Activated CD8-positive, alpha-beta memory T cell treated with anti-CD3 and anti-CD28 coated beads, Interleukin-2, amount 50 U/mL, for 4 hours (primary cell): Measurements from ENCODE around the gene SEMA6B.

Experiments
- DNase-seq: peaks from one replicate; pipeline ENCODE4 v3.0.0-alpha.2; 2020

Gene SEMA6B

DNA sequence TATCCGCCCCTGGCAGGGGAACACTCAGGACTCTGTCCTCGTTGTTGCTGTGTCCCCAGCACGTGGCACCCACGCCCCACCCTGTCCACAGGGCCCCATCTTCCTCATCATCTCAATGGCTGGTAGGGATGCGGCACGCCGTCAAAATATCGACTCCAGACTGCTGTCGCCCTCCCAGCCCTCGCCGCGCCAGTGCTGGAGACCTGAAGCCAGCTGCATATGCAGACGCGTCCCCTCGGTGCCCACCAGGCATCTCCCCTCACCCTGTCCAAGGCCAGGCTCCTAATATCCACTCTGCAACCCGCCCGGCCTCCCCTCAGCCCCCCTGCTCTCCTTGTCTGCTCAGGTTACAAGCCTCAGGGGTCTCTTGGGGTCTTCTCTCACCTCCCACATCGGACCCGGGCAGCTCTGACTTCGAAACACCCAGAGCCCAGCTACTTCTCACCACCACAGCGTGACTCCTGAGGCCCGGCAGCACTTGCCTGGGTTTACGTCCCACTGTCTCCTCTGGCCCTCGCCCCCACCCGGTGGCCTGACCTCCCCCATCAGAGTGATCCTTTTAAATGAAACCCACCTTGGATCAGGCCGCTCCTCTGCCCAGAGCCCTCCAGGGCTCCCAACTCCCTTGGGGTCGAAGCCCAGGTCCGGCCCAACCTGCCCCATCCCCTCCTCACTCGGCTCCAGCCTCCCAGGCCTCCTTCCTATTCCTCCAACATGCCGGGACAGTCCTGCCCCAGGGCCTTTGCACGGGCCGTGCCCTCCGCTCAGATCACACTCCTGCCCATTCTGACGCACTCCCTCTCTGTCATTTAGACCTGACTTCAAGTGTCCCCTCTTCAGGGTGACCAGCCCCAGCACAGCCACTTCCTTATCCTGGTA lies 53.7 kb downstream of the SEMA6B start:
- DNase-seq: no peak

DNA sequence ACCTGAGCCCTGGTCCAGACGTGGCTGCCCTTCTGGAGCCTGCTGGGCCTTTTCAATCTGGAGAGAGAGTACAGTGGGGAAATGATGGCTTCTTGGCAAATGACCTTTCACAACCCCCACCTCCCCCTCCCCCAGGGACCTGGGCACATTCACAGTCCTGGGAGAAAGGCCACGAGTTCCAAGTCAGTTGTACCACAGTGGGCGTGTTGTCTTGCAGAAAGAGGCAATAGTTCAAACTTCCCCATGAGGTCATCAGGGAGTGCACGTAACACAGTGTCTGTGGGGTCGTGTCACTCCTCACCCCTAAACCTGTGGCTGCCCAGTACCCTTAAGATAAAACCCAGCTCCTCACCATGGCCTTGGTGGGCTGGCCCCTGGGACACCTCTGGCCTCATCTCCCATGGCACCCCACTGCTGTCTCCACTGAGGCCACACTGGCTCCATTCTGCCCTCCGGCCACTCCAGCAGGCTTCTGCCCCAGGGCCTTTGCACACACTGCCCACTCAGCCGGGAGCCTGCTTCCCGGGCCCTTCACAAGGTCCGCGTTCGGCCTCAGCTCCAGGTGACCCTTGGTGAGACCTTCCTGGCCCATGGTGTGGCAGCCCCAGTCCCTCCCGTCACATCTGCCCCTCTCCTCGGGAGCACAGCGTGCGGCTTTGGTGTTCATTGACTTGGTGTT lies 54.5 kb downstream of the SEMA6B start:
- DNase-seq: no peak

DNA sequence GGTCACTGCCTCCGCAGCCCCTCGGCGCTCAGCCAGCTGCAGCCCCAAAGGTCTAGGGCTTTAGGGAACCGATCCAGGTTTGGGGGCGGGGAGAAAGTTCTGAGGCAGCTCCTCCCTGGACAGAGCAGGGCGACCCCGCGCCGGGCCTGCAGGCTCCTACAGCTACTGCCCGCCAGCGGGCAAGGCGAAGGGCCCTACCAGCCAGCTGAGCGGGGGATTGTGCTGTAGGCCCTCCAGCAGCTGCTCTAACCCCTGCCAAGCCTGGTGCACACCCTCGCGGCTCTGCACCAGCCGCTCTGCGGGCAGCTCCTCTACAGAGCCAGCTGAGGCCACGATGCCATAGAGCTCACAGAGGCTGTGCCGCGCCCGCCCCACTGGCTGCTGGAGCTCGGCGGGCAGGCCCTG lies 55.2 kb downstream of the SEMA6B start:
- DNase-seq: no peak

DNA sequence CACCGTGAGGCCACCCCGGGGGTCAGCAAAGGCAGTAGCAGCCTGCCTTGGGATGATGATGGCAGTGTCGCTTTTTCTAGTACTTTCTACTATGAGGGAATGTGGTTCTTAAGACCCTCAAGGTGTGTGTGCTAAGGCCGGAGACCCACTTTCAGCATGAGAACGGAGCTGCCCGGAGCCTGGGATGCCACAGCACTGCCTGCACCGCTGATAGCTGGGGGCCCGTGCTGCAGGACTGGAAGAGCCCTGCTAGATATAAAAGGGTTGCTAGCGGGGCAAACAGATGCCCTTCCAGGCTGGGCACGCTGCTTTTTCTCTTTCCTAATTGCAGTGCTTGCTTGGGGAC lies 55.7 kb downstream of the SEMA6B start:
- no peak for DNase-seq

DNA sequence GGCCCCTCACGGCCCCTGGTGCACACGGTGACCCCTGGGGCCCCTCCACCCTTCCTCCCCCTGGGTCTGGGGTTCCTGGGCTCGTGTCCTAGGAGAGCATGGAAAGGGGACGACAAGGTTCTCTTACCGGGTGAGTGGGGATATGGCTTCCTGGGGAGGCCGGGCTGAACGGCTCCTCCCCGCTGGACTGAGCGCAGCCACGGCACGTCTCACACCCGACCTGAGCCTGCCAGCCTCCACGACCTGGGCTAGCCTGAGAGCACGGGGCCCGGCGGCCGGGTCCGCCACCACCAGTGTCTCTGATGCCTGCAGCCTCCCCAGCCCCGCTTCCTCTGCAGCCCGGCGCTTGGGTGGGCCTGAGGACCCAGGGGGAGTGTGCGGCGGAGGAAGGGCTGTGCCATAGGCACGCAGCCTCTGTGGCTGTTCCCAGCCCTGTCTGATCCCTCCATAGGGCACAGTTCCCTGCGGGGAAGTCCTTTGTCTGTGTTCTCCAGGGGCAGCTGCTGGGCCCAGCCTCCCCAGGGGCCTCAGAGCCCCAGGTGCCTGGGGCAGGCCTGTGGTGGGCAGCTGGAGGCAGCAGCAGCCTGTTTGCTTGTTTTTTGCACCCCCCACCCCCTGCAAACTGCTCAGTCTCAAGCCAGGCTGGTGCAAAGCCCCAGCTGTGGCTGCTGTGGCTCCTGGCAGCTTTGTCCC lies 56.2 kb downstream of the SEMA6B start:
- no peak for DNase-seq

DNA sequence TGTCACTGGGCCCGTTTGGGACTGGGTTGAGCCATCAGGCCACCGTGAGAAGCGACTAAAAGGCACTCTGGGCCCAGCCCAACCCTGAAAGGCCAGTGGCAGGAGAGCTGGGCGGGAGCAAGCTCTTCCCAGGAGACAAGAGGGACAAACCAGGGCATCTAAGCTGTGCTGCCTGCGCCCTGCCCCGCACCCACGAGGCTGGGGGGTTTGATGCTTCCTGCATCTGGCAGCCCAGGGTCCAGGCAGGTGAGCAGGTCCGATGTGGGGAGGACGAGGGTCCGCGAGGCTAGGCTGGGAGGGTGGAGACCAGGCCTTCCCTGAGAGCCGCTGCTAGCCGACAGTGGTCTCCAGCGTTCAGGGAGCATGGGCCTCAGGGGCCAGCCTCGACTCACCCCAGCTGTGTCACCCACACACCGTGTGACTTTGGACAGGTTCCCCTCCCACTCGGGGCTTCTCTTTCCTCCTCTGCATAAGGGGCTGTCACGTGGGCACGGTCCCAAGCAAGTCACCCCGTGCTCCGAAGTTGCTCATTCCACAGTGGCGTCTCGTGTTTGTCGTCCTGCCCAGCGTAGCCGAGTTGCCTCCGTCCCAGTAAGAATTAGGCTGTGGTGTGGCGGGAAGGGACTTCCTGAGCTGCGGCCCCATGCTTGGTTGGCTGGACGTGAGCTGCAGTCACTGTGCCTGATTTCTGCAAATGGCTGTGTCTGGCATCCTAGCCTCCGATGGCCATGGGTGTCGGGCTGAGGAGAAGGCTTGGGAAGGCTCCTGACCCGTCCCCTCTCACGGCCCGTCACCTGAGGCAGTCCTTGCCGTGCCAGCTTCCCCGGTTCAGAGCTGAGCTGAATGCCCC lies 57.0 kb downstream of the SEMA6B start:
- DNase-seq: no peak

DNA sequence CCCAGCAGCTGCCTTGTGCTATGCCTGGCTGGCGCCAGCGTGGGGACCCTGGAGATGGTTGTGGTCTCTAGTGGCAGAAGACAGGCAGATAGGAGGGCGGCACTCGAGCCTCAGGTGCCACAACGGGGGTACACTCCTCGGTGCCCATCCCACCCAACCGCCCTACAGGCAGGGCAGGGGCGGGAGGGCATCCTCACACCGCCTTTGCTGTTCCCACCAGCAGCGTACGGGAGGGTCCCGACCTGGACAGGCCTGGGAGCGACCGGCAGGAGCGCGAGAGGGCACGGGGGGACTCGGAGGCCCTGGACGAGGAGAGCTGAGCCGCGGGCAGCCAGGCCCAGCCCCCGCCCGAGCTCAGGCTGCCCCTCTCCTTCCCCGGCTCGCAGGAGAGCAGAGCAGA lies 57.8 kb downstream of the SEMA6B start:
- no peak for DNase-seq

DNA sequence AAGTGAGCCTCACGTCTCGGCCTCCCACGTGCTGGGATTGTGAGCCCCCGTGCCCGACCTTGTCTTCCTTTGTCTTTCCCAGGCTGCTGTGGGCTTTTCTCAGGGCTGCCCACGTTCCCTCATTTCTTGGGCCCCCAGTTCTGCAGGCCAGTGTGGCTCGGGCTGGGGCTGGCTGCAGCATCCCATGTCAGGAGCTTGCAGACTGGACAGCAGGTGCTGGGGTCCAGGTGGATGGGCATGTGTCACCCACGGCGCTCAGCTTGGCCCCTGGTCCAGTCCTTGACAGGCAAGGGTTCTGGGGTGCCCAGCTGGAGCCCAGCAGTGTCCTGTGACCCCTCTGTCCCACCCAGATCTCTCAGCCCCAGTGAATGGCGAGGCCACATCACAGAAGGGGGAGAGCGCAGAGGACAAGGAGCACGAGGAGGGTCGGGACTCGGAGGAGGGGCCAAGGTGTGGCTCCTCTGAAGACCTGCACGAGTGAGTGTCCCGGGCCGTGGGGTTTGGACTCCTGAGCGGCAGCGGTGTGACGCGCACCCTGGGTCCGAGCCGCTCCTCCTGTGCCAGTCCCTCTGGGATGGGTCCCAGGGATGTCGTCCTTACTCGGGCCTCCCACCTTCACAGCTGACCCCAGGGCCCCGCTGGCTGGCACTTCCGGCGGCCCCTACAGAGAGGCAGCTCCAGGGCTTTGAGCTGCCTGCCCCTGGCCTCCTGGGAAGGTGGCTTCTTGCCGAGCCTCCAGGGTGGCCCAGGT lies 58.5 kb downstream of the SEMA6B start:
- DNase-seq: no peak

DNA sequence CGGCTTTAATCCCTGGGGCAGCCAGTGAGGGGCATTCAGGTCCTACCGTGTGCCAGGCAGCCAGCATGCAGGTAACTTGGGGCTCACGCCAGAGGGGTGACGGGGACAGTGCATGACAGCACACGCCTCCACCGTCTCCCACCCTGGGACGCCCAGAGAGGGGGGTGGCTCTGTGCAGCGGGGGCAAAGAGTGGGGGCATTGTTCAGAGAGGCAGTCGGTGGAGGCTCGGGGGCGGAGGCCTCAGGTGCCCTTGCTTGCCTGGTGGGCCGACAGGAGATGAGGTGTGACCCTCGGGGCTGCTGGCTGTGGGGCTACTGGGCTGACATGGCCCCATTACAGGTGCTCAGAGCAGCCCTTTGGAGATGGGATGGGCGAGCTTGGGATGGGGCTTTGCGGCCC lies 59.6 kb downstream of the SEMA6B start:
- no peak for DNase-seq

DNA sequence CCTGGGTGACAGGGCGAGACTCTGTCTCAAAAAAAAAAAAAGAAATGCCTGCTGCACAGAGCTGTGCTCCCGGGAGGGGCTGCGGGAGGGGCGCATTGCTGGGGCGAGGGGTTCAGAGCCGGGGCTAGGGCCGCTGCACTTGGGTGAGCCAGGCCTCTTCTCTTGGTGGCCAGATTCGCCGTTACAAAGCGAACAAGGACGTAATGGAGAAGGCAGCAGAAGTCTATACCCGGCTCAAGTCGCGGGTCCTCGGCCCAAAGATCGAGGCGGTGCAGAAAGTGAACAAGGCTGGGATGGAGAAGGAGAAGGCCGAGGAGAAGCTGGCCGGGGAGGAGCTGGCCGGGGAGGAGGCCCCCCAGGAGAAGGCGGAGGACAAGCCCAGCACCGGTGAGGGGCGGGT lies 60.2 kb downstream of the SEMA6B start:
- no peak for DNase-seq

DNA sequence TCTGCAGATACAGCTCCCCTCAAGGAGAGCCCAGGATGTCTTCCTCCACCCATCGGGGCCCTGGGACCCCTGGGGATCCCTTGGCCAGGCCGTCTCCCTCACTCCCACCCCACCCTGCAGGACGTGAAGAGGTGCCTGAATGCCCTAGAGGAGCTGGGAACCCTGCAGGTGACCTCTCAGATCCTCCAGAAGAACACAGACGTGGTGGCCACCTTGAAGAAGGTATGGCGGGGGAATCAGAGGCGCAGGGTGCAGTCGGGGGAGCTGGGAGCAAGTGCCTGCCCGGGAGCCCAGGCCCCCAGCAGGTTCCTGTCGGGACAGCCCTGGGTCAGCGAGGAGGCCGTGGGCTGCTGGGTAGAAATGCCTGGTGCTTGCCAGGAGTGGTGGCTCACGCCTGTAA lies 60.8 kb downstream of the SEMA6B start:
- no peak for DNase-seq

DNA sequence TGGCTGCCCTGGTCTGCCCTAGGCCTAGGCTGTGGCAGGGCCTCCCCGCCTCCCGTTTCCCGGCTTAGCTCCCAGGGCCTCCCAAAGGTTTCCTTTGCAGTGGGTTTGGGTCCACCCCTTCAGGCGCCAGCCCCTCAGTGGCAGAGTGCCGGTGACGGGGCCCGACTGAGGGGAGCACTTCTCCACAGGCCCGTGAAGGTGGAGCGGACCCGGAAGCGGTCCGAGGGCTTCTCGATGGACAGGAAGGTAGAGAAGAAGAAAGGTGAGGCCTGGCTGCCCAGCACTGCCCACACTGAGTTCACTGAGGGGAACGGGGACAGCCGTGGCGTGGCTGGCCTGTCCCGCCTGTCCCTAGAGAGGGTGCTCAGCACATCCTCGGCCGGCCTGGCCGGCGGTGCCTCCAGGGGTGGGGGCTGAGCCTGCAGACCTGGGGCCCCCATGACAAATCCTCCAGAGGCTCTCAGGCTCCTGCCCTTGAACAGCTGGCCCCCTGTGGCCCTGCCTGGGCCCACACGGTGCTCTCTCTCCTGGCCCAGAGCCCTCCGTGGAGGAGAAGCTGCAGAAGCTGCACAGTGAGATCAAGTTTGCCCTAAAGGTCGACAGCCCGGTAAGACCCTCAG lies 61.6 kb downstream of the SEMA6B start:
- DNase-seq: no peak

DNA sequence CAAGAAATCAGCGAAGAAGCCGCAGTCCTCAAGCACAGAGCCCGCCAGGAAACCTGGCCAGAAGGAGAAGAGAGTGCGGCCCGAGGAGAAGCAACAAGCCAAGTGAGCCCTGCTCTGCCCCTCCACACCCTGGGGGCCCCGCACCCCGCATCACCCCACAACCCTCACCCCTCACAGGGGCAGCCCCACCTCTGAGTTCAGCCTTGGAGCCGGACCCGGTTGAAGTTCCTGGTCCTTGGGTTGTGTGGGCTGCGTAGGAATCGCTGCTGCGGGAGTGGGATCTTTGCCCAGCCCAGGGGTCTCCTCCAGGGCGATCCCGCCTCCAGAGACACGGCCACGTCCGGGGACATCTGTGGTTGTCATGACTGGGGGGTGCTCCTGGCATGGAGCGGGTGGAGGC lies 63.2 kb downstream of the SEMA6B start:
- no peak for DNase-seq

DNA sequence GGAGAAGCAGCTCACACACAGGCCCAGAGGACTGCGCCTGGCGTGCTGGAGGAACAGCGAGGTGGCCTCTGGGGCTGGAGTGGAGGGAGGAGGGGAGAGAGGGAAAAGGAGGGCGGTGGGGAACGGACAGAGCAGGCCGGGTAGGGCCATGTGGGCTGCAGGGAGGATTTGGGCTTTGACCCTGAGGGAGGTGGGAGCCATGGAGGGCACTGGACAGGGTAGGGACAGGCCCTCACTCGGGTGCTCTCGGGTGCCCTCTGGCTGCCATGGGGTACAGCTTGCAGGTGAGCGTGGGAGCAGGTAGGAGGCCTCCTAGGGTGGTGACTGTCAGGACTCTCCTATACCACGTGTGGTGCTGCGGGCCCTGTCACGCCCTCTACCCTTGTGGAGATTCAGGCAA lies 64.0 kb downstream of the SEMA6B start:
- DNase-seq: no peak

DNA sequence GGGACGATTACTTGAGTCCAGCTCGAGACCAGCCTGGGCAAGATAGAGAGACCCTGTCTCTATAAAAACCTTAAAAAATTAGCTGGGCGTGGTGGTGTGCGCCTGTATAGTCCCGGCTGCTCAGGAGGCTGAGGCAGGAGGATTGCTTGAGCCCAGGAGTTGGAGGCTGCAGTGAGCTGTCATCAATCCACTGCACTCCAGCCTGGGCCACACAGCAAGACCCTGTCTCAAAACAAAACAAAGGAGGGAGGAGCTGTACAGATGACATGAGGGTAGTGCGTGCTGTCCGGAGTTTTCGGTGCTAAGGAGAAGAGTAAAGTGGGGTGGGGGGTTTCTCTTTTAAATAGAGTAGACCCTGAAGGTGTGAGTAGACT lies 64.8 kb downstream of the SEMA6B start:
- DNase-seq: no peak

DNA sequence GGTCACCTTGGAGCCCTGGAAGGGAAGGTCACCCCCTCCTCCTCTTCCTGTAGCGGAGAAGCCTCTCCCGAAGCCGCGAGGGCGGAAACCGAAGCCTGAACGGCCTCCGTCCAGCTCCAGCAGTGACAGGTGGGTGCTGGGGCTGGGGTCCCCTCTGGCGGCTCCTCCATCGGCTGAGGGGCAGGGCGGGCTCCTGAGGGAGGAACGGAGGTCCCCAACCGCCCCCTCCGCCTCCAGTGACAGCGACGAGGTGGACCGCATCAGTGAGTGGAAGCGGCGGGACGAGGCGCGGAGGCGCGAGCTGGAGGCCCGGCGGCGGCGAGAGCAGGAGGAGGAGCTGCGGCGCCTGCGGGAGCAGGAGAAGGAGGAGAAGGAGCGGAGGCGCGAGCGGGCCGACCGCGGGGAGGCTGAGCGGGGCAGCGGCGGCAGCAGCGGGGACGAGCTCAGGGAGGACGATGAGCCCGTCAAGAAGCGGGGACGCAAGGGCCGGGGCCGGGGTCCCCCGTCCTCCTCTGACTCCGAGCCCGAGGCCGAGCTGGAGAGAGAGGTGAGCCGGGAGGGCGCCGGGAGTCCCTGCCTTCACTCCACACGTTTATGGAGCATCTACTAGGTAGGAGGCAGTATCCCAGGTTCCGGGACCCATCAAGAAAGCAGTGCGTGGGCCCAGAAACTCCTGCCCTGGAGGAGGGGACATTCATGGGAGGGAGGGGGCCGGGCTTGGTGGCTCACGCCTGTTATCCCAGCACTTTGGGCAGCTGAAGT lies 65.4 kb downstream of the SEMA6B start:
- DNase-seq: no peak

DNA sequence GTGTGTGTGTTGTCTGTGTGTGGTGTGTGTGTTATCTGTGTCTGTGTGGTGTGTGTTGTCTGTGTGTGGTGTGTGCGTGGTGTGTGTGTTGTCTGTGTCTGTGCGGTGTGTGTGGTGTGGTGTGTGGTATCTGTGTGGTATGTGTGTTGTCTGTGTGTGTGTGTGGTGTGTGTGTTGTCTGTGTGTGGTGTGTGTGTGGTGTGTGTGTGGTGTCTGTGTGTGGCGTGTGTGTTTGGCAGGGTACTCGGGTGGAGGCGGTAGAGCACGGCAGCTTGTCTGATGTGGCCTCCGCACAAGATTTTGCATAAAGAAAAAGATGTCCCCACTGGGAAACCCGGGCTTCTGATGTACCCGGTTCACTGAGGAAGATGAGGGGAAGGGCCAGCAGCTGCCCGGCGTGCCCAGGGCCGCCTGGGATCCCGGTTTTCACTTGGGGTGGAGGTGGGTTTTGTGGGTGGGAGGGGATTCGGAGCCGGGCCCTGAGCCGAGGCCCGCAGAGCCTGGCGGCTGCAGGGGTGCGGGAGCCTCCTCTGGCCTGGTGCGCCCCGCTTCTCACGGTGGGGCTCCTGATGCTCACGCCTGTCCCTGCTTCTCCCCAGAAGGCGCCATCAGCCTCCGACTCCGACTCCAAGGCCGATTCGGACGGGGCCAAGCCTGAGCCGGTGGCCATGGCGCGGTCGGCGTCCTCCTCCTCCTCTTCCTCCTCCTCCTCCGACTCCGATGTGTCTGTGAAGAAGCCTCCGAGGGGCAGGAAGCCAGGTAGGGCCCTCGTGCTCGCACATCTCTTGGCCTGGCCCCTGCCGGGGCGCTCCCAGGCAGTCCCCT lies 66.2 kb downstream of the SEMA6B start:
- DNase-seq: no peak
